Prostate gland (tissue), 2 donors: ENCODE measurements around the gene WASF3. TPM values are rescaled to one million over a fixed set of nuclear protein-coding genes. Genes with fewer than 3 reads are reported as not detected.

Source experiments
- DNase-seq: peaks from one replicate; pipeline ENCODE4 v3.0.0-alpha.2; 2019; ENCODE audit warnings: low spot score
- H3K27ac ChIP-seq, 2 donors: fragments of 200-600 bp; sonication (generic); 2 replicates each; pipeline ENCODE4 v1.5.1; 2017 to 2019
- H3K27me3 ChIP-seq: fragments of 200-600 bp; sonication (generic); replicated peaks from 2 replicates; pipeline ENCODE4 v1.5.1; 2019; ENCODE audit not compliant: insufficient read depth
- H3K36me3 ChIP-seq, 2 donors: fragments of 200-600 bp; sonication (generic); 1 replicate in 1 of 2; 2 replicates in 1 of 2; pipeline versions ENCODE4 v1.5.1 to v1.8.1; 2017 to 2019
- H3K4me1 ChIP-seq: fragments of 200-600 bp; sonication (generic); replicated peaks from 2 replicates; pipeline ENCODE4 v1.5.1; 2019
- H3K4me3 ChIP-seq, 2 donors: fragments of 200-600 bp; sonication (generic); 2 replicates each; pipeline ENCODE4 v1.5.1; 2017 to 2019
- H3K9me3 ChIP-seq: fragments of 200-600 bp; sonication (generic); 2 replicates; pipeline ENCODE4 v1.5.1; 2017
- POLR2A ChIP-seq: fragments of 450-650 bp; IDR thresholded peaks from one replicate; pipeline ENCODE4 v1.6.1; 2016; ENCODE audit warnings: antibody characterized with exemption, mild to moderate bottlenecking
- POLR2AphosphoS5 ChIP-seq: sonication (generic); formaldehyde crosslinking; IDR thresholded peaks from one replicate; pipeline ENCODE4 v1.6.1; 2017; ENCODE audit warnings: antibody characterized with exemption
- WGBS: methylation state at CpG from one replicate; pipeline ENCODE4 v1.1.5; 2018; 5-methylcytosine and 5-hydroxymethylcytosine counted together
- intact Hi-C: fragments of 100-400 bp; cut with DNase I; formaldehyde crosslinking; loops from one replicate; pipeline ENCODE4 v1.14.2; 2022
- total RNA-seq, 2 donors: library from RNA; depleted of rRNA; stranded (reverse); fragments of >200 nt; gene quantifications; one replicate each; pipeline ENCODE4 v1.1.0, GENCODE V29; 2016
- TF ChIP-seq, protein P1 (sequence below), 4 experiments: fragments of 200-600 bp in 2 of 4; fragments of 450-650 bp in 2 of 4; sonication (generic) in 2 of 4; IDR thresholded peaks; 1 replicate in 3 of 4; 2 replicates in 1 of 4; pipeline ENCODE4 v1.5.1; 2016 to 2019; ENCODE audit warnings: antibody characterized with exemption in 4 of 4, mild to moderate bottlenecking in 2 of 4, moderate library complexity in 2 of 4

Gene WASF3
- total RNA-seq, 2 donors from 2014 or later = 10.3 to 23.0 TPM

DNA sequence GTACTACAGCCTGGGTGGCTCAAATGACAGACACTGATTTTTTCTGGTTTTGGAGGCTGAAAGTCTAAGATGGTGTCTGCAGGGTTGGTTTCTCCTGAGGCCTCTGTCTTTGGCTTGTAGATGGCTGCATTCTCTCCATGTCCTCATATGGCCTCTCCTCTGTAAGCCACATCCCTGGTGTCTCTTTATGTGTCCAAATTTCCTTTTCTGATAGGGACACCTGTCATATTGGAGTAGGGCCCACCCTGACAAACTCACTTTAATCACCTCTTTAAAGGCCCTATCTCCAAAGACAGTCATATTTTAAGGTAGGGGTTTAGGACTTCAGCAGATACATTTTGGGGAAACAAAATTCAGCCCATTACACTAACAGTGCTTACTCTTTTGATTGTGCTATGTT is 32.0 kb upstream of the WASF3 start:
- intact Hi-C loops = no loop called here
- no peak overlapping the region for H3K27ac ChIP-seq
- no peaks in the 10 kb centered on the region for H3K4me1 ChIP-seq
- no peaks in the 10 kb centered on the region for H3K27me3 ChIP-seq
- no peak for TF ChIP-seq POLR2A
- TF ChIP-seq, protein P1, sequence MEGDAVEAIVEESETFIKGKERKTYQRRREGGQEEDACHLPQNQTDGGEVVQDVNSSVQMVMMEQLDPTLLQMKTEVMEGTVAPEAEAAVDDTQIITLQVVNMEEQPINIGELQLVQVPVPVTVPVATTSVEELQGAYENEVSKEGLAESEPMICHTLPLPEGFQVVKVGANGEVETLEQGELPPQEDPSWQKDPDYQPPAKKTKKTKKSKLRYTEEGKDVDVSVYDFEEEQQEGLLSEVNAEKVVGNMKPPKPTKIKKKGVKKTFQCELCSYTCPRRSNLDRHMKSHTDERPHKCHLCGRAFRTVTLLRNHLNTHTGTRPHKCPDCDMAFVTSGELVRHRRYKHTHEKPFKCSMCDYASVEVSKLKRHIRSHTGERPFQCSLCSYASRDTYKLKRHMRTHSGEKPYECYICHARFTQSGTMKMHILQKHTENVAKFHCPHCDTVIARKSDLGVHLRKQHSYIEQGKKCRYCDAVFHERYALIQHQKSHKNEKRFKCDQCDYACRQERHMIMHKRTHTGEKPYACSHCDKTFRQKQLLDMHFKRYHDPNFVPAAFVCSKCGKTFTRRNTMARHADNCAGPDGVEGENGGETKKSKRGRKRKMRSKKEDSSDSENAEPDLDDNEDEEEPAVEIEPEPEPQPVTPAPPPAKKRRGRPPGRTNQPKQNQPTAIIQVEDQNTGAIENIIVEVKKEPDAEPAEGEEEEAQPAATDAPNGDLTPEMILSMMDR (IDR thresholded peaks at IDR 0.05) = no peak
- TF ChIP-seq POLR2AphosphoS5 = no peak
- no peak for DNase-seq
- no peaks in the 10 kb centered on the region for H3K36me3 ChIP-seq
- H3K4me3 ChIP-seq = no peak overlapping the region
- H3K9me3 ChIP-seq = no peaks in the 10 kb centered on the region

DNA sequence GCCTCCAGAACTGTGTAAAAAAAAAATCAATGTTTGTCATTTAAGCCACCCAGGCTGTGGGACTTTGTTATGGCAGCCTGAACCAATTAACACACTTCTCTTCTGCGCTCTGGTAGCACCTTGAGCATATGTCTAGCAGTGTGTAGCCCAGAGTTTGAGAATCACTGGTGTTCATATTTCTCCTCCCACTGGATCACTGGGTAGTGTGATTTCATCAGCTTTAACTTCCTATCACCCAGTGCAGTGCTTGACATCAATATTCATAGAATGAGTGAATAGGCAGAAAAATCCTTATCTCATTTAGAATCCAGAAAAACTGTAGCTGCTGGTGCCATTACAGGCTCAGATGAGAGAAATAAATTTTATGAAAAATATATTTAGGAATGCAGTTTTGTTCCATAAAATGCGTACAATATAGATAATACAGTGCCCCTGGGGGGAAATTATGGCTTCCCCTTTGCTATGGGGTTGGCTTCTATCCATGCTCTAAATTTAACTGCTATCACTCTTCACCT is 30.7 kb upstream of the WASF3 start:
- Histone ChIP-seq H3K27ac (no peak overlapping the region), H3K4me1 (no peaks in the 10 kb centered on the region), H3K36me3 (no peaks in the 10 kb centered on the region), H3K27me3 (no peaks in the 10 kb centered on the region), H3K4me3 (no peak overlapping the region), H3K9me3 (no peaks in the 10 kb centered on the region)
- DNase-seq = no peak
- 74% methylated on average over 2 of the region's 2 CpGs for WGBS
- no peak for TF ChIP-seq POLR2A
- TF ChIP-seq, protein P1 (IDR thresholded peaks at IDR 0.05) = no peak
- no peak for TF ChIP-seq POLR2AphosphoS5
- intact Hi-C loops = no loop called here

DNA sequence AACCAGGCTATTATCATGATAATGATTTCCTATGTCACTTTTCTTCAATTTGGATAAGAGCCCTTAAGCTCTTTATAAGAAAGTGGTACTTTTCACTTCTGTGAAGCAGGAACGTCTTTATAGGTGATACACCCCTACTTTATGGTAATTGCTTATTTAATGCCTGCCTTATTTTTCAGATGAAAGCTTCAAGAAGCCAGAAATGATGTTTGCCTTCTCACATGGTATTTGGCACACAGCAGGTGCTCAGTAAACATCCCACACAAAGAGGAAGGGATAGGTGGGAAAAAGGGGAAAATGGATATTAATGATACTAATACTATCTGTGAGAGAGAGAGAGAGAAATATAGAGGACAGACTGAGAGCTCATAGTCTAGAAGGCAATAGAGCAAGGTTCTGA is 29.0 kb upstream of the WASF3 start:
- H3K9me3 ChIP-seq = no peaks in the 10 kb centered on the region
- H3K27me3 ChIP-seq = no peaks in the 10 kb centered on the region
- H3K4me1 ChIP-seq = no peaks in the 10 kb centered on the region
- 20% methylated on average over 1 of the region's 1 CpG for WGBS
- H3K4me3 ChIP-seq = no peak overlapping the region
- no peak for TF ChIP-seq POLR2A
- TF ChIP-seq, protein P1 (IDR thresholded peaks at IDR 0.05) = no peak
- no peak for TF ChIP-seq POLR2AphosphoS5
- H3K36me3 ChIP-seq = no peaks in the 10 kb centered on the region
- DNase-seq = no peak
- no peak overlapping the region for H3K27ac ChIP-seq
- intact Hi-C loops = no loop called here

DNA sequence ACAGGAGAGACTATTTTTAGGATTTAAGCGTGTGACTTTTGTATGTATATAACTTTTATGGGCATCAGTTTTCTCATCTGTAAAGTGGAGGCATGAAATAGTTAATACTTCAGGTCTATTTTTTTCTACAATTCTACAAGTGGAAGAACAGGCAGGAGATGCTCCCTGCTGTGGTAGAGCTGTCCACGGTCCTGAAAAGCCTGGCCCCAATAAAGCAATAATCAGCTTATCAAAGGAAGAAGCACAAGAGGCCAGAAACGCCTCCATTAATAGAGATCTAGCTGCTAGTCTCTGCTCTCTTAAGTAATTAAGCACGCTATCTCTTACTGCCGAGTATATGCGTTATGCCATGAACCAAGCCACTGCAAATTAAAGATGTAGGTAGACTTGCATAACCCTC is 28.0 kb upstream of the WASF3 start:
- H3K4me1 ChIP-seq = no peaks in the 10 kb centered on the region
- TF ChIP-seq POLR2AphosphoS5 (no peak), POLR2A (no peak)
- TF ChIP-seq, protein P1 (IDR thresholded peaks at IDR 0.05) = no peak

DNA sequence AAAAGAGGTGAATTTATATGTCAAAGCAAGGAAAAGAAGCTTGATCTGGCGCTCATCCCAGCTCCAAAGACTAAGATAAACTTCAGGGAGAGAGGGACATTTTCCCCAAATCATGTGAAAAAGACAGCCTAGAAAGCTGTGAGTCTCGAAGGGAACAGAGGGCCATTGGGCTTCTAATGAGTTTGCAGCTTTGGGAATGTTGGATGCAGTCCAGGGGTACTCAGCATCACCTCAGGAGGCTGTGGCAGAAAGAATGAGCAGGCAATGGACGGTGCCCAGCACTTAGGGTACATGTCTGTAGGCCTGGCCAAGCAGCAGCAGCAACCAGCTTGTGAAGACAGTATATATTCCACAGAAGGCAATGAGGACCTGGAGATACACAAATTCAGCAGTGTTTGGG is 25.7 kb upstream of the WASF3 start:
- intact Hi-C loops = no loop called here
- no peaks in the 10 kb centered on the region for H3K27me3 ChIP-seq
- H3K27ac ChIP-seq = no peak overlapping the region
- no peaks in the 10 kb centered on the region for H3K36me3 ChIP-seq
- TF ChIP-seq POLR2A (no peak), POLR2AphosphoS5 (no peak)
- TF ChIP-seq, protein P1 (IDR thresholded peaks at IDR 0.05) = no peak
- no peak overlapping the region for H3K4me3 ChIP-seq
- H3K9me3 ChIP-seq = no peaks in the 10 kb centered on the region
- DNase-seq = no peak
- WGBS = 82% methylated on average over 3 of the region's 3 CpGs
- H3K4me1 ChIP-seq = no peaks in the 10 kb centered on the region

More for the DNA sequence above, 28.0 kb upstream of the WASF3 start:
- WGBS = 28% methylated on average over 6 of the region's 6 CpGs
- Histone ChIP-seq H3K4me3 (no peak overlapping the region), H3K36me3 (no peaks in the 10 kb centered on the region), H3K27ac (no peak overlapping the region), H3K27me3 (no peaks in the 10 kb centered on the region), H3K9me3 (no peaks in the 10 kb centered on the region)
- DNase-seq = no peak
- intact Hi-C loops = no loop called here
